Keratinocyte (primary cell): ENCODE measurements around the gene UBXN6. TPM values are rescaled to one million over a fixed set of nuclear protein-coding genes. Genes with fewer than 3 reads are reported as not detected.

Source experiments
- DNase-seq: peaks from one replicate; pipeline ENCODE4 v3.0.0-alpha.2; 2011; ENCODE audit warnings: low read depth, missing footprints, low spot score
- FAIRE-seq: peaks from 2 replicates; lab custom pipeline; 2011; peaks lifted over from hg19 to GRCh38; lab: Jason Lieb, UNC
- H2AFZ ChIP-seq: 2 replicates; pipeline ENCODE4 v1.6.0; 2012; ENCODE audit warnings: low read length, control low read depth, inconsistent platforms; ENCODE audit not compliant: control insufficient read depth
- H3K27ac ChIP-seq: 2 replicates; pipeline ENCODE4 v1.5.1; 2011; ENCODE audit warnings: low read length; ENCODE audit not compliant: control insufficient read depth, insufficient read depth
- H3K27me3 ChIP-seq: 3 replicates; pipeline ENCODE4 v1.6.0; 2011; ENCODE audit warnings: low read length; ENCODE audit not compliant: control insufficient read depth, insufficient read depth; ENCODE audit errors: extremely low read depth
- H3K36me3 ChIP-seq, 2 experiments: 2 replicates in 1 of 2; 3 replicates in 1 of 2; pipeline ENCODE4 v1.5.1; 2011; ENCODE audit warnings: low read length in 2 of 2, mild to moderate bottlenecking in 1 of 2; ENCODE audit not compliant: control insufficient read depth in 2 of 2, insufficient read depth in 2 of 2; ENCODE audit errors: extremely low read depth in 1 of 2
- H3K4me1 ChIP-seq: 3 replicates; pipeline ENCODE4 v1.5.1; 2011; ENCODE audit warnings: low read length; ENCODE audit not compliant: control insufficient read depth, insufficient read depth; ENCODE audit errors: extremely low read depth
- H3K4me2 ChIP-seq: 3 replicates; pipeline ENCODE4 v1.6.0; 2011; ENCODE audit warnings: low read depth, low read length; ENCODE audit not compliant: control insufficient read depth, insufficient read depth; ENCODE audit errors: extremely low read depth
- H3K4me3 ChIP-seq, 3 experiments: fragments of 200-600 bp in 1 of 3; sonication (generic) in 1 of 3; 2 replicates in 2 of 3; 3 replicates in 1 of 3; pipeline ENCODE4 v1.5.1; 2011 to 2016; ENCODE audit warnings: low read length in 3 of 3, mild to moderate bottlenecking in 3 of 3, control low read depth in 2 of 3, inconsistent platforms in 1 of 3, low read depth in 1 of 3, mixed read lengths in 1 of 3, mixed run types in 1 of 3, moderate library complexity in 1 of 3; ENCODE audit not compliant: control insufficient read depth in 2 of 3, insufficient read depth in 2 of 3; ENCODE audit errors: extremely low read depth in 1 of 3
- H3K79me2 ChIP-seq: 2 replicates; pipeline ENCODE4 v1.6.0; 2012; ENCODE audit warnings: low read length; ENCODE audit not compliant: control insufficient read depth, insufficient read depth
- H3K9ac ChIP-seq: 3 replicates; pipeline ENCODE4 v1.6.0; 2011; ENCODE audit warnings: low read length; ENCODE audit not compliant: control insufficient read depth, insufficient read depth; ENCODE audit errors: extremely low read depth
- H3K9me1 ChIP-seq: 3 replicates; pipeline ENCODE4 v1.6.0; 2011; ENCODE audit warnings: low read length; ENCODE audit not compliant: control insufficient read depth, insufficient read depth; ENCODE audit errors: extremely low read depth
- H3K9me3 ChIP-seq: 2 replicates; pipeline ENCODE4 v1.5.1; 2012; ENCODE audit warnings: low read depth, low read length; ENCODE audit not compliant: control insufficient read depth
- H4K20me1 ChIP-seq: 3 replicates; pipeline ENCODE4 v1.6.0; 2011; ENCODE audit warnings: low read length; ENCODE audit not compliant: control insufficient read depth, insufficient read depth; ENCODE audit errors: extremely low read depth
- EZH2 ChIP-seq: IDR thresholded peaks from one replicate; pipeline ENCODE4 v1.6.1; 2012; ENCODE audit warnings: inconsistent platforms, mild to moderate bottlenecking, low read length, moderate library complexity
- dilution Hi-C: fragments of 300-500 bp; cut with MboI; formaldehyde crosslinking; loops from one replicate; pipeline ENCODE4 v1.7.0; 2020; ENCODE audit warnings: low sequenced_read_pairs; ENCODE audit not compliant: extremely low pct_ligation_motif_present
- polyA plus RNA-seq, 5 experiments: library from polyadenylated mRNA; depleted of rRNA in 3 of 5; stranded (reverse) in 3 of 5; stranded (forward) in 1 of 5; unstranded in 1 of 5; fragments of >200 nt; gene quantifications; 1 replicate in 1 of 5; 2 replicates in 3 of 5; 3 replicates in 1 of 5; pipeline versions ENCODE4 v1.2.1 to v1.2.3, GENCODE V29; 2011 to 2012; ENCODE audit warnings: missing spikeins in 2 of 5, low read depth in 1 of 5, low replicate concordance in 1 of 5
- TF ChIP-seq, protein P1 (sequence below), 3 experiments: IDR thresholded peaks in 1 of 3; conservative IDR thresholded peaks in 1 of 3; optimal IDR thresholded peaks in 1 of 3; 2 replicates in 2 of 3; 3 replicates in 1 of 3; pipeline versions ENCODE3 to v1.5.1; 2011; ENCODE audit warnings: low read length in 3 of 3, mild to moderate bottlenecking in 3 of 3, moderate library complexity in 2 of 3, control low read depth in 1 of 3, inconsistent platforms in 1 of 3; ENCODE audit not compliant: insufficient read depth in 2 of 3; ENCODE audit errors: extremely low read depth in 1 of 3

UBXN6 gene
- polyA plus RNA-seq, 1 donor (not counting 4 experiments of a cell fraction or from before 2014, with no cell fraction given) = 36.4 TPM

DNA sequence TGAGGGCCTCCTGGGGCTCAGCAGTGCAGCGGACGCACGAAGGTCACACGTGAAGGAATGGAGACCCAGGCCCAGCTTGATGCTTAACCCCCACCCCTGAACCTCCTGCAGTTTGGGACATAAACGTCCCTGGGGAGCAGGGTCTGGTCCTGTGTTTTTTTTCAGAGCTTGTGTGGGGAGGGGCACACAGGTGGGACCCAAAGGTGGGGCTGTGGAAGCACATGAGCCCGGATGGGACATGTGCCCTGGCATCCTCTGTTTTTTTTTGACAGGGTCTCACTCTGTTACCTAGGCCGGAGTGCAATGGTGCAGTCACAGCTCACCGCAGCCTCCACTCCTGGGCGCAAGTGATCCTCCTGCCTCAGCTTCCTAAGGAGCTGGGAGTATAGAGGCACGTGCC is 20.5 kb downstream of the UBXN6 start:
- H3K9ac ChIP-seq = no peak overlapping the region
- no peaks in the 10 kb centered on the region for H3K27me3 ChIP-seq
- TF ChIP-seq, protein P1, sequence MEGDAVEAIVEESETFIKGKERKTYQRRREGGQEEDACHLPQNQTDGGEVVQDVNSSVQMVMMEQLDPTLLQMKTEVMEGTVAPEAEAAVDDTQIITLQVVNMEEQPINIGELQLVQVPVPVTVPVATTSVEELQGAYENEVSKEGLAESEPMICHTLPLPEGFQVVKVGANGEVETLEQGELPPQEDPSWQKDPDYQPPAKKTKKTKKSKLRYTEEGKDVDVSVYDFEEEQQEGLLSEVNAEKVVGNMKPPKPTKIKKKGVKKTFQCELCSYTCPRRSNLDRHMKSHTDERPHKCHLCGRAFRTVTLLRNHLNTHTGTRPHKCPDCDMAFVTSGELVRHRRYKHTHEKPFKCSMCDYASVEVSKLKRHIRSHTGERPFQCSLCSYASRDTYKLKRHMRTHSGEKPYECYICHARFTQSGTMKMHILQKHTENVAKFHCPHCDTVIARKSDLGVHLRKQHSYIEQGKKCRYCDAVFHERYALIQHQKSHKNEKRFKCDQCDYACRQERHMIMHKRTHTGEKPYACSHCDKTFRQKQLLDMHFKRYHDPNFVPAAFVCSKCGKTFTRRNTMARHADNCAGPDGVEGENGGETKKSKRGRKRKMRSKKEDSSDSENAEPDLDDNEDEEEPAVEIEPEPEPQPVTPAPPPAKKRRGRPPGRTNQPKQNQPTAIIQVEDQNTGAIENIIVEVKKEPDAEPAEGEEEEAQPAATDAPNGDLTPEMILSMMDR (optimal IDR thresholded peaks at IDR 0.05 in 1 of 3, IDR thresholded peaks at IDR 0.05 in 1 of 3, conservative IDR thresholded peaks at IDR 0.05 in 1 of 3; ENCODE audit: extremely low read depth in 1 of 3, insufficient read depth in 2 of 3, low read length in 3 of 3) = no peak
- TF ChIP-seq EZH2 = no peak
- H3K4me3 ChIP-seq = no peak overlapping the region
- no peaks in the 10 kb centered on the region for H4K20me1 ChIP-seq
- H3K36me3 ChIP-seq = peaks cover 9 to 22% of the 10 kb centered on the region in 2 experiments
- no peaks in the 10 kb centered on the region for H3K79me2 ChIP-seq
- dilution Hi-C loops = no loop called here
- H3K4me2 ChIP-seq = no peak overlapping the region
- FAIRE-seq (no peak), DNase-seq (no peak)
- no peaks in the 10 kb centered on the region for H3K9me3 ChIP-seq
- no peak overlapping the region for H3K27ac ChIP-seq
- no peaks in the 10 kb centered on the region for H3K4me1 ChIP-seq
- H3K9me1 ChIP-seq = no peaks in the 10 kb centered on the region
- H2AFZ ChIP-seq = no peak overlapping the region

- Histone ChIP-seq H2AFZ (no peak overlapping the region), H3K4me2 (no peak overlapping the region), H3K27ac (no peak overlapping the region), H3K9me3 (no peaks in the 10 kb centered on the region), H3K4me1 (no peaks in the 10 kb centered on the region), H3K9me1 (no peaks in the 10 kb centered on the region), H3K79me2 (no peaks in the 10 kb centered on the region), H4K20me1 (no peaks in the 10 kb centered on the region), H3K36me3 (peaks cover 14 to 29% of the 10 kb centered on the region in 2 experiments), H3K4me3 (no peak overlapping the region), H3K27me3 (no peaks in the 10 kb centered on the region), H3K9ac (no peak overlapping the region)
- dilution Hi-C loops = no loop called here
- TF ChIP-seq, protein P1 (optimal IDR thresholded peaks at IDR 0.05 in 1 of 3, IDR thresholded peaks at IDR 0.05 in 1 of 3, conservative IDR thresholded peaks at IDR 0.05 in 1 of 3; ENCODE audit: extremely low read depth in 1 of 3, insufficient read depth in 2 of 3, low read length in 3 of 3) = no peak
- no peak for TF ChIP-seq EZH2
- FAIRE-seq = no peak
- DNase-seq = no peak
These were observed 21.4 kb downstream of the UBXN6 start for GRCh38 chr19:4436231-4436630.
